ENCODE data around the gene LZTS2. TPM values are rescaled to one million over a fixed set of nuclear protein-coding genes. Genes with fewer than 3 reads are reported as not detected.

LZTS2 gene
- total RNA-seq, 2 experiments from 2014 or later = 14.5 to 15.5 TPM

DNA sequence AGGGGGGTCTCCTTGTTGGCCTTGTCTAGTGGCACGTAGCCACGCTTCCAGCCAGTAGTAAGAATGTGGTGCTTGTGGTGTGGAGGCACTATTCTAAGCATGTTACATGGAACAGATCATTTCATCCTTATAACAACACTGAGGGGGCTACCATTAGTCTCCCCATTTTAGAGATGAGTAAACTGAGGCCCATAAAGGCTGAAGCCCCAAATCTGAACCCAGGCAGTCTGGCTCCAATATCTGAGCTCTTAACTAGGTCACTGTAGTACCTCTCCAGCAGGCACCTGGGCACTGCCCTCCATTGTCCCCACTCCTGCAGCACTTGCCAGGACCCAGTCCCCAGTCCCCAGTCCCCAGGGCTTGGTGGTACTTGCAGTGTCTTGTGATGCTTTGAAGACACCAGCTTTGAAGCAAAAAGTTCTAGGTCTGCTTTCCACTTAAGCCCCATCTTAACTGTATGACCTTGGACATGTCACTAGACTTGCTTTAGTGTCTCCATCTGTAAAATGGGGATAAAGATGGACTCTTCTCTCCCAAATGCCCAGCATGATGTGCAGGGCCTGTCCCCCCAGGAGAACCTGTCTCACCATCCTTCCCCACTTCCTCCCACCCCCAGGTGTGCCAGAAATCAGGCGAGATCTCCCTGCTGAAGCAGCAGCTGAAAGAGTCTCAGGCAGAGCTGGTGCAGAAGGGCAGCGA is 6.4 kb downstream of the LZTS2 start:
- no peaks in the 10 kb centered on the region for H3K36me3 Mint-ChIP-seq (ENCODE audit: low read depth)
- no peaks in the 10 kb centered on the region for H3K27me3 Mint-ChIP-seq
- no peaks in the 10 kb centered on the region for H3K9me3 Mint-ChIP-seq
- ChIA-PET POLR2A (interaction anchor here (1.1 kb wide), 1 partner anchor 18 kb away, joined by 3 read pairs; no protein-coding TSS in a partner anchor), CTCF (interaction anchor here (1.8 to 12.8 kb wide), 4 partner anchors 8 to 45 kb away, joined by 6 to 178 read pairs (median 8); no protein-coding TSS in a partner anchor)
- H3K27ac Mint-ChIP-seq = no peak overlapping the region
- no peak for ATAC-seq
- DNase-seq = no peak
- peaks cover 1% of the 10 kb centered on the region for H3K4me1 Mint-ChIP-seq (ENCODE audit: low read depth)
- TF ChIP-seq CTCF (IDR thresholded peaks at IDR 0.05) = no peak
- H3K4me3 Mint-ChIP-seq = no peak overlapping the region
- intact Hi-C loops (cut with micrococcal nuclease) = no loop called here

DNA sequence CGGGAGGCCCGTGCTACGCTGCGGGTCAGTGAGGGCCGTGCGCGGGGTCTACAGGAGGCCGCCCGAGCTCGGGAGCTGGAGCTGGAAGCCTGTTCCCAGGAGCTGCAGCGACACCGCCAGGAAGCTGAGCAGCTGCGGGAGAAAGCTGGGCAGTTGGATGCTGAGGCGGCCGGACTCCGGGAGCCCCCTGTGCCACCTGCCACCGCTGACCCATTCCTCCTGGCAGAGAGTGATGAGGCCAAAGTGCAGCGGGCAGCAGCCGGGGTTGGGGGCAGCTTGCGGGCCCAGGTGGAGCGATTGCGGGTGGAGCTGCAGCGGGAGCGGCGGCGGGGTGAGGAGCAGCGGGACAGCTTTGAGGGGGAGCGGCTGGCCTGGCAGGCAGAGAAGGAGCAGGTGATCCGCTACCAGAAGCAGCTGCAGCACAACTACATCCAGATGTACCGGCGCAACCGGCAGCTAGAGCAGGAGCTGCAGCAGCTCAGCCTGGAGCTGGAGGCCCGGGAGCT is 7.0 kb downstream of the LZTS2 start:
- intact Hi-C loops (cut with micrococcal nuclease) = no loop called here
- no peak for TF ChIP-seq CTCF (IDR thresholded peaks at IDR 0.05)
- POLR2A ChIA-PET = interaction anchor here (1.1 kb wide), 1 partner anchor 18 kb away, joined by 3 read pairs; no protein-coding TSS in a partner anchor
- no peaks in the 10 kb centered on the region for H3K9me3 Mint-ChIP-seq
- CTCF ChIA-PET = interaction anchor here (1.8 to 12.8 kb wide), 3 partner anchors 8 to 10 kb away, joined by 6 to 178 read pairs (median 6); no protein-coding TSS in a partner anchor
- H3K27ac Mint-ChIP-seq = no peak overlapping the region
- ATAC-seq (no peak), DNase-seq (no peak)
- no peak overlapping the region for H3K4me3 Mint-ChIP-seq
- H3K36me3 Mint-ChIP-seq (ENCODE audit: low read depth) = no peaks in the 10 kb centered on the region
- H3K4me1 Mint-ChIP-seq (ENCODE audit: low read depth) = no peaks in the 10 kb centered on the region
- H3K27me3 Mint-ChIP-seq = no peaks in the 10 kb centered on the region

DNA sequence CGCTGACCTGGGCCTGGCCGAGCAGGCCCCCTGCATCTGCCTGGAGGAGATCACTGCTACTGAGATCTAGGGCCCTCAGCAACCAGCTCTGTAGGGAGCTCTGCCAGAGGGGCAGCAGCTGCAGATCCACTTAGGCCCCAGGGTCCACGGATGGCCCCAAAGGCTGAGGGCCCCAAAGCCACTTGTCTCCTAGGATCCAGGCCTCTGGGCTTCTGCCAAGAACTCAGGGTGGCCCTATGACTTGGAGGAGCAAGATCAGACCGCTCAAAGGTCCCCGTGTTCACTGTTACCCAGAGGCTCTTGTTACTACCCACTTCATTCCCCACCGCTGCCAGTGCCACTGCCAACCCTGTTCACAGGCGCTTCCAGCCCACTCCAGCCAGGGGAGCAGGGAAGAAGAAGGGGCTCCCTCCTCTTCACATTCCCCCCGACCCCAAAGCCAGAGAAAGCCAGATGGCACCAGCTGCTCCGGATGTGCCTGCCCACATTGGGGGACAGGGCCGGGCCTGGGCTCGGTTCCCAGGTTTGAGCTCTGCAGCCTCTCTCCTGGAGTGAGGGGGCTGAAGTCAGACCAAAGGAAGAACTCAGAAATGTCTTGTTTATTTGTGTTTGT is 7.6 kb downstream of the LZTS2 start:
- Mint-ChIP-seq H3K27me3 (no peaks in the 10 kb centered on the region), H3K4me1 (ENCODE audit: low read depth) (no peaks in the 10 kb centered on the region), H3K9me3 (no peaks in the 10 kb centered on the region), H3K4me3 (no peak overlapping the region), H3K36me3 (ENCODE audit: low read depth) (no peaks in the 10 kb centered on the region), H3K27ac (no peak overlapping the region)
- CTCF ChIA-PET = interaction anchor here (0.6 to 12.8 kb wide), 6 partner anchors 8 to 263 kb away, joined by 3 to 178 read pairs (median 4); partner anchors contain the start of gene LZTS2
- no peak for DNase-seq
- intact Hi-C loops (cut with micrococcal nuclease) = no loop called here
- POLR2A ChIA-PET = interaction anchor here (1.1 kb wide), 1 partner anchor 19 kb away, joined by 3 read pairs; no protein-coding TSS in a partner anchor
- no peak for TF ChIP-seq CTCF (IDR thresholded peaks at IDR 0.05)
- no peak for ATAC-seq

DNA sequence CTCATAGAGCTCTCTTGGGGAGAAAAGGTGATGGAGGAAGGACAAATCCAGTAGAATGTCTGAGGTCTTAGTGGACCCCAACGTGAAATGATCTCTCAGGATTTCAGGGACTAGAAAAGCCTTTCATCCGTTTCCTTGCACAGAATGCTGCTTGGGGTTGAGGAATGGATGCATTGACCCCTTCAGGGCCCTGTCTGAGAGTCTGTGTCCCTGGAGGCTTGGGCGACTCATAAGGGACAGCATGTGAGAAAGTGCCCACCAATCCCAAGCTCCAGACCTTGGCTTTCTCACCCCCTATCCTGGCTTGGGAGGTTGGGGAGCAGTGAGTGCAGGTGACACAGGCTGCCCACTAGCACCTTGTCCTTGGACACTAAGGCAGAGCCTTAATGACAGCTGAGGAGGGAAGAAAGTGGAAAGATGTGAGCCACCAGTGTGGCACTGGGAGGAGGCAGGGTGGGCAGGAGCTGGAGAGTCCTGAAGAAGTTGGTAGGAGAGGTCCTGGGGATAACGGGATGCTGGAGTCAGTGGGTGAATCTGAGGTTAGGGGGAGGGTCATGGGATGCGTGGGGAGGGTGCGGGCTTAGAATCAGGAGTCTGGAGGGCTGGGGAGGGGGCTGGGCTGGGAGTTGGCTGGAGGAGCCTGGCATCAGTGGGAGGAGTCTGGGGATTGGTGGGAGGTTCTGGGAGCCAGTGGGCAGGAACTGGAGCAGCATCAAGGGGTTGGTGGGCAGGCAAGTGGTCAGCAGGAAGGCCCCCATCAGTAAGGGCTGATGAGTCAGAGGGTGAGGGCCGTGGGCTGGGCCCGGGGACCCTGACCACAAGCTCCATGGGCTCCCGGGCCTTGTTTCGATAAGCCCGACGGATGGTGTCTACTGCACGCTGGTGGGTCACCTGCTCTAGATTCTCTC is 8.6 kb downstream of the LZTS2 start:
- no peak overlapping the region for H3K4me3 Mint-ChIP-seq
- peaks cover 7% of the 10 kb centered on the region for H3K4me1 Mint-ChIP-seq (ENCODE audit: low read depth)
- H3K27me3 Mint-ChIP-seq = no peaks in the 10 kb centered on the region
- intact Hi-C loops (cut with micrococcal nuclease) = no loop called here
- H3K9me3 Mint-ChIP-seq = no peaks in the 10 kb centered on the region
- DNase-seq = no peak
- no peaks in the 10 kb centered on the region for H3K36me3 Mint-ChIP-seq (ENCODE audit: low read depth)
- TF ChIP-seq CTCF (IDR thresholded peaks at IDR 0.05) = no peak
- no peak overlapping the region for H3K27ac Mint-ChIP-seq
- ATAC-seq = no peak
- ChIA-PET POLR2A (interaction anchor here (0.5 kb wide), 1 partner anchor 644 kb away, joined by 3 read pairs; no protein-coding TSS in a partner anchor), CTCF (interaction anchor here (0.6 to 12.8 kb wide), 9 partner anchors 9 to 264 kb away, joined by 3 to 178 read pairs (median 4); partner anchors contain the start of gene LZTS2)
